Mammary epithelial cell (primary cell): Measurements from ENCODE around the gene TTLL11.

ENCODE experiments used
- EZH2 ChIP-seq: IDR thresholded peaks from 2 replicates; pipeline ENCODE4 v1.6.1; 2012; ENCODE audit warnings: low read length, inconsistent platforms, borderline replicate concordance
- TF ChIP-seq, protein P1 (sequence below), 2 donors: IDR thresholded peaks in 1 of 2; conservative IDR thresholded peaks in 1 of 2; 2 replicates each; pipeline ENCODE4 v1.5.1; 2011 to 2012; ENCODE audit warnings: inconsistent platforms in 2 of 2, low read length in 2 of 2, mild to moderate bottlenecking in 2 of 2, control low read depth in 1 of 2, low read depth in 1 of 2; ENCODE audit not compliant: insufficient read depth in 1 of 2; ENCODE audit errors: extremely low read depth in 1 of 2

DNA sequence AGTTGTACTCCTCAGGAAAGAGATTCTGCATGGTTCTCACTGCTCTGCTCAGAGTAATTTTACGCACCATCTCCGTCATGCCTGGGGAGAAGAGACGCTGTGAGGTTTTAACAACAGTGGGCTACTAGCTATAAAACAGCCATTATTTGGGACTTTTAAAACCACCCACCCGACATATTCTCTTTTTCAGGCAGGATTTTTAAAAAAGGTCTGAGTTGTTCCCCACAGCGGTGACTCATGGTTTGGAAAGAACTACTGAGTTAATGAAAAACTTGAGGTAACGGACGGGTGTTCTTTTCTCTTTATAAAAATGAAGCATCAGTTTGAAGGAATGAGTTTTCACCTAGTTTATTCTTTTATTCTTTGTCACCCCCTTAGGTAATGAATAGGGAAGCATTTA is 61.3 kb downstream of the TTLL11 start:
- TF ChIP-seq, protein P1, sequence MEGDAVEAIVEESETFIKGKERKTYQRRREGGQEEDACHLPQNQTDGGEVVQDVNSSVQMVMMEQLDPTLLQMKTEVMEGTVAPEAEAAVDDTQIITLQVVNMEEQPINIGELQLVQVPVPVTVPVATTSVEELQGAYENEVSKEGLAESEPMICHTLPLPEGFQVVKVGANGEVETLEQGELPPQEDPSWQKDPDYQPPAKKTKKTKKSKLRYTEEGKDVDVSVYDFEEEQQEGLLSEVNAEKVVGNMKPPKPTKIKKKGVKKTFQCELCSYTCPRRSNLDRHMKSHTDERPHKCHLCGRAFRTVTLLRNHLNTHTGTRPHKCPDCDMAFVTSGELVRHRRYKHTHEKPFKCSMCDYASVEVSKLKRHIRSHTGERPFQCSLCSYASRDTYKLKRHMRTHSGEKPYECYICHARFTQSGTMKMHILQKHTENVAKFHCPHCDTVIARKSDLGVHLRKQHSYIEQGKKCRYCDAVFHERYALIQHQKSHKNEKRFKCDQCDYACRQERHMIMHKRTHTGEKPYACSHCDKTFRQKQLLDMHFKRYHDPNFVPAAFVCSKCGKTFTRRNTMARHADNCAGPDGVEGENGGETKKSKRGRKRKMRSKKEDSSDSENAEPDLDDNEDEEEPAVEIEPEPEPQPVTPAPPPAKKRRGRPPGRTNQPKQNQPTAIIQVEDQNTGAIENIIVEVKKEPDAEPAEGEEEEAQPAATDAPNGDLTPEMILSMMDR (conservative IDR thresholded peaks at IDR 0.05 in 1 of 2, IDR thresholded peaks at IDR 0.05 in 1 of 2; ENCODE audit: extremely low read depth in 1 of 2, insufficient read depth in 1 of 2, low read depth in 1 of 2, low read length in 2 of 2): no peak
- no peak for TF ChIP-seq EZH2
